ENCODE data around the gene CRK.
"Not testable (repeated sequence)": the region's sequence is repeated elsewhere in the genome, so short reads cannot be mapped to it uniquely, and the experiment has no call there.

Gene CRK

GRCh38 chr17:1462164-1463112 is 6.4 kb upstream of the CRK start:
- DNase-seq = no peak

GRCh38 chr17:1461198-1461944 is 5.3 kb upstream of the CRK start:
- DNase-seq = peak in 1 of 2 donors; percentile 22

- DNase-seq = no peak
Observed at GRCh38 chr17:1460233-1460632, 4.2 kb upstream of the CRK start.

GRCh38 chr17:1455291-1455796 is 688 bp downstream of the CRK start:
- peak; percentile 43 to 49 for DNase-seq

- DNase-seq = no peak
Observed at GRCh38 chr17:1454541-1454940, 1.5 kb downstream of the CRK start.

GRCh38 chr17:1453694-1454093 is 2.3 kb downstream of the CRK start:
- not testable (repeated sequence) for DNase-seq

GRCh38 chr17:1452836-1453235 is 3.2 kb downstream of the CRK start:
- DNase-seq = no peak

GRCh38 chr17:1450261-1450660 is 5.8 kb downstream of the CRK start:
- not testable (repeated sequence) for DNase-seq

- no peak for DNase-seq
Observed at GRCh38 chr17:1449412-1449967, 6.5 kb downstream of the CRK start.

GRCh38 chr17:1447052-1447451 is 9.0 kb downstream of the CRK start:
- DNase-seq = no peak

- DNase-seq = no peak
Observed at GRCh38 chr17:1446201-1446600, 9.8 kb downstream of the CRK start.

- not testable (repeated sequence) for DNase-seq
Observed at GRCh38 chr17:1445695-1446094, 10.3 kb downstream of the CRK start.

GRCh38 chr17:1442721-1443120 is 13.3 kb downstream of the CRK start:
- DNase-seq = not testable (repeated sequence)

GRCh38 chr17:1442187-1442586 is 13.8 kb downstream of the CRK start:
- no peak for DNase-seq

- DNase-seq = no peak
Observed at GRCh38 chr17:1440921-1441320, 15.1 kb downstream of the CRK start.

- DNase-seq = no peak
Observed at GRCh38 chr17:1438593-1439083, 17.4 kb downstream of the CRK start.

GRCh38 chr17:1435326-1435725 is 20.7 kb downstream of the CRK start:
- DNase-seq = no peak

GRCh38 chr17:1434150-1434549 is 21.9 kb downstream of the CRK start:
- DNase-seq = no peak

GRCh38 chr17:1431631-1432104 is 24.4 kb downstream of the CRK start:
- no peak for DNase-seq

GRCh38 chr17:1423456-1424135 is 32.4 kb downstream of the CRK start:
- no peak for DNase-seq

GRCh38 chr17:1422885-1423284 is 33.1 kb downstream of the CRK start:
- DNase-seq = no peak

GRCh38 chr17:1421470-1421869 is 34.6 kb downstream of the CRK start:
- DNase-seq = no peak

All from CD4-positive, alpha-beta T cell treated with Interferon alpha-2 for 1 hour (primary cell).